ENCODE measurements around the gene PIK3CD.
"Not testable (repeated sequence)": the region's sequence is repeated elsewhere in the genome, so short reads cannot be mapped to it uniquely, and the experiment has no call there.

Gene PIK3CD

DNA sequence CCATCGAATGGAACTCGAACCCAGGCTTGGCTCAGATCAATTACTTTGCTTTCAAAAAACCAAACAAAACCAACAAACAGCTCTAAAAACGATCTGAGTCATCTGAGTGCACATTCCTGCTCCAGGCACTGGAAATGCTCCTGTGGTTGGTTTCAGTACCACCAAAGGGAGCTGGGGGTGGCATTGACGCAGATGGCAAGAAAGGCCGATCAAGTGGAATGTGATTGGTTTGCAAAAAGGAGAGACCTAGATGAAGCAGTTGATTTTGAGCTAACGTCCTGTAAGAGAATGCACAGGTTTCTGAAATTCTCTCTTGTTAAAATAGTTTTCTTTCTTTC lies 39.5 kb downstream of the PIK3CD start:
- DNase-seq: no peak

DNA sequence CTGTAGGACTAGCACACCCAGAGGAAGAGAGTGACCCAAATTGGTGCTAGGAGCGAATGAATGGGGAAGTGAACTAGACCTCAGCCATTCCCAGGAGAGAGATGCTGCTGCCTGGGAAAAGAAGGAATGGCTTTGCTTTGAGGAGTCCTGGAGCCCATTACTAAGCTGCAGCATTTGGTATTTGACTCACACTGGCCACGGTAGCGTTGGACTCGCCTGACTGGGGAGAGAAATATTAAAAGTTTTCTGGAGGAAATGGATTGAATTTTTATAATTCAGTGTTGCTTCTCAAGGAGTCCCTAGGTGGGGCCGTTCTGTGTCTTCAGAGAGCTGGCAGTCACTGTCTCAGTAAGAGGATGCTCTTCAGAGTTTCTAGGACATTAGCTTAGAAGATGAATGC lies 40.2 kb downstream of the PIK3CD start:
- no peak for DNase-seq

DNA sequence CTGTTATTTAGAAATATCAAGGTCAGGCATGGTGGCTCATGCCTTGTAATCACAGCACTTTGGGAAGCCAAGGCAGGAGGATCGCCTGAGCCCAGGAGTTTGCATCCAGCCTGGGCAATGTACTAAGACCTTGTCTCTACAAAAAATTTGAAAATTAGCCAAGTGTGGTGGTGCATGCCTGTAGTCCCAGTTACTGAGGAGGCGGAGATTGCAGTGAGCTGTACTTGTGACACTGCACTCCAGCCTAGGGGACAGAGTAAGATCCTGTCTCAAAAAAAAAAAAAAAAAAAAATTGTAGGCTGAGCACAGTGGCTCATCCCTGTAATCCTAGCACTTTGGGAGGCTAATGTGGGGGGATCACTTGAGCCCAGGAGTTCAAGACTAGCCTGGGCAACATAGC lies 45.3 kb downstream of the PIK3CD start:
- no peak for DNase-seq

DNA sequence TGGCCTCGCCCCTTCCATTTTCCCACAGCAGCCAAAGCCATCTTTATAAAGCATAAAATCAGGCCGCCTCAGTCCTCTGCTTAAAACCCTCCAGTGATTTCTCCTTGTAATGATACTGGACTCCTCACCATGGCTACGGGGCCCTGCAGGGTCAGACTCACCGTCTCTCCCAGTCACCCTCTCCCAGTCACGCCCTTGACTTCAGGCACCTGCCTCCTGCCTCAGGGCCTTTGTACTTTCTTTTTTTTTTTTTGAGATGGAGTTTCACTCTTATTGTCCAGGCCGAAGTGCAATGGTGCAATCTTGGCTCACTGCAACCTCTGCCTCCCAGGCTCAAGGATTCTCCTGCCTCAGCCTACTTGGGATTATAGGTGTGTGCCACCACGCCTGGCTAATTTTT lies 47.8 kb downstream of the PIK3CD start:
- DNase-seq: no peak

DNA sequence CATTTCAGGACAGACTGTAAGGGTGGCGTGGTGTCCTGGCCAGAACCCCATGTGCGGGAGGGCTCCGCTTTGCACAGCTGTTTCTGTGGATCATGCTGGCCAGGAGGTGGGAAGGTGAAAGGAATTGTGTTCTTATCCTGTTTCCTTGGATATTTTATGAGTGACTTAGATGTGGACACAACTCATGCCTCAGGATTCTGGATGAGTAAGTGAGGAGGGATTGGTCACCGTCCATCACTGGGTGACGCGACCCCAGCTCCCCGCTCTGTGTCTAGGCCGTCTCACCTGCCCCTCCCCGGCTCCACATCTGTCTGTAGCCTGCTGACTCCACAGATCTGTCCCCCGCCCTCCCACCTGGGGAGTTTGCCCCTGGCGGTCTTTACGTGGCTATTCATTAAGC lies 48.8 kb downstream of the PIK3CD start:
- DNase-seq: no peak

DNA sequence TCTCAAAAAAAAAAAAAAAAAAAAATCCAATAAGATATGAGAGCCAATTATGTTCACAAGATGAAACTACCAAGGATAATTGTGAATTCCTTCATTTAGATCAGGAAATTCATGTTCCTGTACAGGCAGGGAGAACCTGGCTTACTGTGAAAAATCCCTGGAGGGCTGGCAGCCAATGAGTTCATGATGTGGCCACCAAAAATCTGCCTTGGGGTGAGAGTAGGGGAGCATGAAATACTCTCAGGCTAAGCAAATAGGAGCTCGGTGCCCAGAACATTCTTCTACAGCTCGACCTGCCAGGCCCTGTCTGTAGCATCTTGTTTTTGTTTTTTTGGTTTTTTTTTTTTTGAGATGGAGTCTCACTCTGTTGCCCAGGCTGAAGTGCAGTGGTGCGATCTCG lies 50.1 kb downstream of the PIK3CD start:
- no peak for DNase-seq

DNA sequence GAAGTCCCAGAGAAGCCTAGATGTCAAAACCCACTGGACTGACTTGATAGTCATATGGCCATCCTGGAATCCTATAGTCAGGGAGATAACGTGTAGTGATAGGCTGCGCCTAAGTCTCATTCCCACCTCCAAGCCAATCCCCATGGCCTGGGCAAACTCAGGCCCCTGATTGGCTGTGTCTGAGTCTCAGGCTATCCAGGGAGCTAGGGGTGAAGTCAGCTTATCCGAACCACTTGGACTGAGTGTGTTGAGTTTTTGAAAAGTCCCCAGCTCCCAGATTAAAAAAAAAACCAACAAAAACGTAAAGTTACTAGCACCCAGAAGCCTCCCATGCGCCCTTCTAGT lies 51.6 kb downstream of the PIK3CD start:
- DNase-seq: no peak

DNA sequence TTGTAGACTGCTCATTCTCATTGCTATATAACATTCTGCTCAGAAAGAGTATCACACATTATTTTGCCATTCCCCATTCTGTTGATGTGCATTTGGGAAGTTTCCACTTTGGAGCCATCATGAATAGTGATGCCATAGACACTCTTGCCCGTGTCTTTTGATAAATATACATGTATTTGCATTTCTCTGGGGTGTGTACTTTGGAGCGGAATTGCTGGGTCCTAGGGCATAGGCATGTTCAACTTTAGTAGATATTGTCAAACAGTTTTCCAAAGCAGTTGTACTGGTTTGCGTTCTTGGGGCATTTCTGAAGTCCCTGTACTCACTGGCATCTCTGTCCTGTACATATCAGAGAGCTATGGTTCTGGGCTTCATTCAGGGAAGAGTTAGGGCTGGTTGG lies 52.1 kb downstream of the PIK3CD start:
- DNase-seq: no peak

DNA sequence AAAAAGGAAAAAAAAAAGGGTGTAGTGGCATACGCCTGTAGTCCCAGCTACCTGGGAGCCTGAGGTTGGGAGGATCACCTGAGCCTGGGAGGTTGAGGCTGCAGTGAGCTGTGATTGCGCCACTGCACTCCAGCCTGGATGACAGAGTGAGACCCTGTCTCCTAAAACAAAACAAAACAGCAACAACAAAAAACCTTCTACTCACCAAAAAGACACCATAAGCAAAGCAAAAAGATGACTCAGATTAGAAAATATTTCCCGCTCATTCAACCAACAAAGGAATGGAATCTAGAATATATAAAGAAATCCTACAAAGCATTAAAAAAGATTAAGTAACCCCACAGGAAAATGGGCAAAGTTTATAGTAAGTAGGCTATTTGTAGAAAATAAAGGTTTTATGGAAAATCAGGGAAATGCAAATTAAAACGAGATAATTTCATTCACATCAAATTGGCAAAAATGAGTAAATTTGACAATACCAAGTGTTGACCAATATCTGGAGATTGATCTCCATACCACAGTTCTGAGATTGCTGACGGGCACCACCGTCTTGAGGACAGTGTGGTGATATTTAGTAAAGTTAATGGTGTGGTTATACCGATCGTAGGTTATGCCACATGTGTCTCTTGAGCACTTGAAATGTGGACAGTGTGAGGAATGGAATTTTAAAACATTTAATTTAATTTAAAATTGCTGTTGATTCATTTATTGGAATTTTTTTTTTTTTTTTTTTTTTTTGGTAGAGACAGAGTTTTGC lies 54.0 kb downstream of the PIK3CD start:
- no peak for DNase-seq

DNA sequence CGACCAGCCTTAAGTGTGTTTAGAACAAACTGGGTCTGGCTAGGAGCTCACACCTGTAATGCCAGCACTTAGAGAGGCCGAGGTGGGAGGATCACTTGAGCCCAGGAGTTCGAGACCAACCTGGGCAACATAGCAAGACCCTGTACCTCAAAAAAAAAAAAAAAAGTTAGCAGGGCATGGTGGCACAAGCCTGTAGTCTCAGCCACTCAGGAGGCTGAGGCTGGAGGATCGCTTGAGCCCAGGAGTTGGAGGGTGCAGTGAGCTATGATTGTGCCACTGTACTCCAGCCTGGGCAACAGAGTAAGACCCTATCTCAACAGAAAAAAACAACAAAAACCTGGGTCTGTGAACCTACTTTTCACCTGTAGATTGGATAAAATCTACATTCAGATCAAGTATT lies 54.6 kb downstream of the PIK3CD start:
- DNase-seq: no peak

DNA sequence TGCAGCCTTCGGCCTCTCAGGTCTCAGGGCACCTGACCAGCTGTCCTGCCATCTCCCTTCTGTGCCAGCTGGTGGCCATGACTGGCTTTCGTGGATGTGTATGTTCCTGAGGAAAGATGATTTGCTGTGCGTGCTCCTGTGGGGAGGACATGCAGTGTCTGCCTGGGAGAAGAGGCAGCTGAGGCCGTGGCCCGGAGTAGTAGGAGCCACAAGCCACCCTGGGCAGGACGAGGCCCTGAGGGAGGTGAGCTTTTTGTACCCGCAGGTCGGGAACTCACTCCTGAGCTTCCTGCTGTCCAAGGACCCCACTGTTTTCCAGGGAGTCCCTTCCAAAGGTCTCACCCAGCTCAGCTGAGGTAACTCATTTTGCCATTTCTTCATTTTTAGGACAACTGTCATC lies 58.5 kb downstream of the PIK3CD start:
- no peak for DNase-seq

DNA sequence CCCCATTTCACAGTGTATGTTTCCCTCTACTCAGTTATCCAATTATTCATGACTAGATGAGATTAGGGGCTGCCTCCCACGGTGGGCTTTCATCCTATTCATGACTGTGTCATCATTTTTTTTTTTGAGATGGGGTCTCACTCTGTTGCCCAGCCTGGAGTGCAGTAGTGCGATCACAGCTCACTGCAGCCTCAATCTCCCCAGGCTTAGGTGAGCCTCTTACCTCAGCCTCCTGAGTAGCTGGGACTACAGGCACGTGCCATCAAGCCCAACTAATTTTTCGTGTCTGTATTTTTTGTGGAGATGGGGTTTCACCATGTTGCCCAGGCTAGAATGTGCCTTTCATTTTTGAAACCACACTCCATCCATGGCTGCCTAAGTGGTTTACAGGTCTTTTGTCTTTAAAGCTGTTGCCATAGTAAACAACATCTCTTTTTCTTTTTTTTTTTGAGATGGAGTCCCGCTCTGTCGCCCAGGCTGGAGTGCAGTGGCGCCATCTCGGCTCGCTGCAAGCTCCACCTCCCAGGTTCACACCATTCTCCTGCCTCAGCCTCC lies 60.0 kb downstream of the PIK3CD start:
- no peak for DNase-seq

DNA sequence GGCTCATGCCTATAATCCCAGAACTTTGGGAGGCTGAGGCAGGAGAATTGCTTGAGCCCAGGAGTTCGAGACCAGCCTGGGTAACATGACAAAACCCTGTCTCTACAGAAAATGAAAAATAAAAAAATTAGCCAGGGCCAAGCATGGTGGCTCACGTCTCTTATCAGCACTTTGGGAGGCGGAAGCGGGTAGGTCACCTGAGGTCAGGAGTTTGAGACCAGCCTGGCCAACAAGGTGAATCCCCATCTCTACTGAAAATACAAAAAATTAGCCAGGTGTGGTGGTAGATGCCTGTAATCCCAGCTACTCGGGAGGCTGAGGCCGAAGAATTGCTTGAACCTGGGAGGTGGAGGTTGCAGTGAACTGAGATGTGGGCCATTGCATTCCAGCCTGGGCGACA lies 61.2 kb downstream of the PIK3CD start:
- not testable (repeated sequence) for DNase-seq

DNA sequence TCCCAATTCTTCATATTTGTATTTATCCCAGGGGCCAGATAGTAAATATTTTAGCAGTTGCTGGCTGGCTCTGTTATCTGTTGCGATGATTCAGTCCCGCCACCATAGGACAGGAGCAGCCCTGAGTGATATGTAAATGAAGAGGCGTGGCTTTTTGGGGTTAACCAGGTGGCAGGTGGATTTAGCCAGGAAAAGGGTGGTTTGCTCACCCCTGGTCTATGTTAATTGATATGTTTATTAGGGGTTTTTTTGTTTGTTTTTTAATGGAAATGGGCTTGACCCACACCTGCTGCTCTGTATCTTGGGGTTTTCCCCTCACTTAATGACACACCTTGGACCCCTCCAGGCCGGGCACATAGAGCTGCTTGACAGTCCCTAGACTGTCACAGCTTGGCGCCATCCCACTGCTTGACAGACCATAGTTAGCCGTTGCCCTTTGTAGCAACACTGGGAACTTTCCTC lies 62.8 kb downstream of the PIK3CD start:
- DNase-seq: no peak

DNA sequence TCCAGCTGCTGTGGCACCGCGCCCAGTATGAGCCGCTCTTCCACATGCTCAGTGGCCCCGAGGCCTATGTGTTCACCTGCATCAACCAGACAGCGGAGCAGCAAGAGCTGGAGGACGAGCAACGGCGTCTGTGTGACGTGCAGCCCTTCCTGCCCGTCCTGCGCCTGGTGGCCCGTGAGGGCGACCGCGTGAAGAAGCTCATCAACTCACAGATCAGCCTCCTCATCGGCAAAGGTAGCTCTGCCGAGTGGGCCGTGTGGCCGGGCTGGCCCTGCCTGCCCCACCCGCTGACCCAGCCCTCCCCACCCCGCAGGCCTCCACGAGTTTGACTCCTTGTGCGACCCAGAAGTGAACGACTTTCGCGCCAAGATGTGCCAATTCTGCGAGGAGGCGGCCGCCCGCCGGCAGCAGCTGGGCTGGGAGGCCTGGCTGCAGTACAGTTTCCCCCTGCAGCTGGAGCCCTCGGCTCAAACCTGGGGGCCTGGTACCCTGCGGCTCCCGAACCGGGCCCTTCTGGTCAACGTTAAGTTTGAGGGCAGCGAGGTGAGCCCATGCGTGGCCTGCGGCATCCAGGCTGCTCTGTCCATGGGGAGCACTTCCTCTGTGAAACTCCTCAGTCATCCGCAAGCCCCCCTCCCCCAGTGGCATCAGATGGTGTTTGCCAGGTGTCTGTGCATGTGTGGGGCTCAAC lies 64.2 kb downstream of the PIK3CD start:
- DNase-seq: peak in 1 of 2 experiments; percentile 57

DNA sequence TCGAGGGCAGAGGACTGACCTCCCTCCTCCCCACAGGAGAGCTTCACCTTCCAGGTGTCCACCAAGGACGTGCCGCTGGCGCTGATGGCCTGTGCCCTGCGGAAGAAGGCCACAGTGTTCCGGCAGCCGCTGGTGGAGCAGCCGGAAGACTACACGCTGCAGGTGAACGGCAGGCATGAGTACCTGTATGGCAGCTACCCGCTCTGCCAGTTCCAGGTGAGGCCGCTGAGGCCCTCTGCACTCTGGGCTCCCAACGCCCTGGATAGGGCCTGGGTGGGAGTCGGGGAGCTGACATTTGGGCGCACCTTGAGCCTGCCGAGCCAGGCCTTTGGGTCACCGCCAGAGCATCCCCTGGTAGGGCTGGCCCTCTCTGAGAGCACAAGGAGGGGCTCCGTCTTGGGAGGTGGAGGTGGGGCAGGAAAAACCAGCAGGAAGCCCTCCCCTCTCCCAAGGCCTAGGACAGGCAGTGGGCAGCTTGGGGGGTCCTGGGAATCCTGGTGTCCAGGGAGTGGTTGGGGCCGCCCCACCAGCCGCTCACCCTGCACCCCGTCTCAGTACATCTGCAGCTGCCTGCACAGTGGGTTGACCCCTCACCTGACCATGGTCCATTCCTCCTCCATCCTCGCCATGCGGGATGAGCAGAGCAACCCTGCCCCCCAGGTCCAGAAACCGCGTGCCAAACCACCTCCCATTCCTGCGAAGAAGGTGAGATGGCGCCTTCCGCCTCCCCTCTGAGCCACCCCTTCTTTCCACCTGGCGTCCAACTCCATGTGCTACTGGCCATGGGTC lies 65.1 kb downstream of the PIK3CD start:
- DNase-seq: no peak

DNA sequence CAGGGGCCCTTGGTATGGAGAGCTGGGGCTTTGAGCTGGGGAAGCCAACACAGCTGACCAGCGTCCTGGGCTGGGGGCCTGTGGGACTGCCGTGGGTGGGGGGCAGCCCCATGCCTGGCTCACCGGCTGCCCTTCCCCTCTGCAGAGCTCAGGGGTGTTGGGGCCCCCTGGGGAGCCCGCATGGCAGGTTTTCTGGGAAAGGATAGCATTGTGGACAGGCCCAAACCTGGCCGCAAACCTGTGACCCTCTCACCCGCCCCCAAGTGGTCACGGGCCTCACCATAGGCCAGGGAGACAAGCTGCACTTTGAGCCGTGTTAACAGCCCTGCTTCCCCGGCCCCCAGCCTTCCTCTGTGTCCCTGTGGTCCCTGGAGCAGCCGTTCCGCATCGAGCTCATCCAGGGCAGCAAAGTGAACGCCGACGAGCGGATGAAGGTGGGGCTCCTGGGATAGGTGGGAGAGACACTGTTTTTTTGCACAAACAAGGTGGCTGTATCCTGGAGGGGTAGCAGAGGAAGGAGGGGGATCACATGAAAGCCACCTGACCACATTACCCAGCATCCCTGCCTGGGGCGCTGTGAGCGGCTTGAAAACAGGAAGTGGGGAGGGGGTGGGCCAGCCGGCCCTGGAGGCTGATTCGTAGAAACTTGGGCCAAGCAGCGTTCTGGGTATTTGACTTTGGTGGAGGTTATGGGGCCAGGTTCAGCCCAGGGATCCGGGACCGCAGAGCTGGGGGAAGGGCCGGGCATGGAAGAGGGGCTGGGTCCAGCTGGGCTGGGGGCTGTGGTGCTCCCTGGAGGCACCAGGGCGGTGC lies 65.9 kb downstream of the PIK3CD start:
- no peak for DNase-seq

DNA sequence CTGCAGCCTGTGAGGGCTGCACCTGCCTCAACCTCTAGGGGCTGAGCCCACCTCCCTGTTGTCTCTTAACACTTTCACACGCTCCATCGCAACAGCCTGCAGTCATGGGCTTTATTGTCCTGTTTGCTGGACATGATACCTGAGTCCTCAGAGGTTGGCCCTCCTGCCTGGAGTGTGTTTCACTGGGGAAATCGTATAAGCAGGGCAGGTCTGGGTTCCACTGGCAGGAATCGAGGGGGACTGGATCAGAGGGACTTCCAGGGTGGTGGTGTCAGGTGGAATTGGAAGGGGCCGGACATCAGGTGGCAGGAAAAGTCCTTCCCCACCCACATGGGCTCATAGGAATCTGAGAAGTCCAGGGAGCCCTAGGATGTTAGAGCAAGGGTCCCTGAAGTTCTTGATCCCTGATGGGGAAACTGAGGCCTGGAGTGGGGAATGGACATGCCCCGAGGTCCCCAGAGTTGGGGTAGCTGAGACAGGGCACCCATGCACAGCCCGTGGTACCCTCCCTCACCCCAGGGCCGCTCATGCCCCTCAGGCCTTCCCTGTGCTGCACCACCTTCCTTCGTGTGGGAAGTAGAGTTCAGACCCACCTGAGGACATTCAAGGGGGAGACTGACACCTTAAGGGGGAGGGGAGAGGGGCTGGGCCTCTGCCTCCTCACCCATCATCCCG lies 66.6 kb downstream of the PIK3CD start:
- no peak for DNase-seq

DNA sequence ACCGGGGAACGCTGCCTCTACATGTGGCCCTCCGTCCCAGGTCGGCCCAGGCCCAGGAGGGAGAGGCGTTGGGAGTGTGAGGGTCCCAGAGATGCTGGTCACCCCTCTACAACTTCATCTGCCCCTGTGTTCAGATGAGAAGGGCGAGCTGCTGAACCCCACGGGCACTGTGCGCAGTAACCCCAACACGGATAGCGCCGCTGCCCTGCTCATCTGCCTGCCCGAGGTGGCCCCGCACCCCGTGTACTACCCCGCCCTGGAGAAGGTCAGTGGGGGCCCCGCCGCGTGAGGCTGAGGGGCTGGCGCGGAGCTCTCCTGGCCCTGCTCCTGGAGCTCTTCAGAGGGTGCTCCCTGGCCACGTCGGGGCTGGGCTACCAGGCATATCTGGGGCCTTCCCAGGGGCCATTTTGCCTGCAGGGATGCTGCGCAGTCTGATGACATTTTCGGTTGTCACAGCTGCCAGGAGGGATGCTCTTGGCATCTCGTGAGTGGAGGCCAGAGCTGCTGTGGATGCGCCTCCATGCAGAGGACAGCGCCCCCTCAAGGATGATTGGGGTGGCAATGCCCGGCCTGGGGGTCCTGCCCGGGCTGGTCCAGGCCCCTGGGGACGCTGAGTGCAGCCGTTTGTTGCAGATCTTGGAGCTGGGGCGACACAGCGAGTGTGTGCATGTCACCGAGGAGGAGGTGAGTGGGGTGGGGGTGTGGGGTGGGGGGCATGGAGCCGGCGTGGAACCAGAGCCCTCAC lies 68.6 kb downstream of the PIK3CD start:
- no peak for DNase-seq

DNA sequence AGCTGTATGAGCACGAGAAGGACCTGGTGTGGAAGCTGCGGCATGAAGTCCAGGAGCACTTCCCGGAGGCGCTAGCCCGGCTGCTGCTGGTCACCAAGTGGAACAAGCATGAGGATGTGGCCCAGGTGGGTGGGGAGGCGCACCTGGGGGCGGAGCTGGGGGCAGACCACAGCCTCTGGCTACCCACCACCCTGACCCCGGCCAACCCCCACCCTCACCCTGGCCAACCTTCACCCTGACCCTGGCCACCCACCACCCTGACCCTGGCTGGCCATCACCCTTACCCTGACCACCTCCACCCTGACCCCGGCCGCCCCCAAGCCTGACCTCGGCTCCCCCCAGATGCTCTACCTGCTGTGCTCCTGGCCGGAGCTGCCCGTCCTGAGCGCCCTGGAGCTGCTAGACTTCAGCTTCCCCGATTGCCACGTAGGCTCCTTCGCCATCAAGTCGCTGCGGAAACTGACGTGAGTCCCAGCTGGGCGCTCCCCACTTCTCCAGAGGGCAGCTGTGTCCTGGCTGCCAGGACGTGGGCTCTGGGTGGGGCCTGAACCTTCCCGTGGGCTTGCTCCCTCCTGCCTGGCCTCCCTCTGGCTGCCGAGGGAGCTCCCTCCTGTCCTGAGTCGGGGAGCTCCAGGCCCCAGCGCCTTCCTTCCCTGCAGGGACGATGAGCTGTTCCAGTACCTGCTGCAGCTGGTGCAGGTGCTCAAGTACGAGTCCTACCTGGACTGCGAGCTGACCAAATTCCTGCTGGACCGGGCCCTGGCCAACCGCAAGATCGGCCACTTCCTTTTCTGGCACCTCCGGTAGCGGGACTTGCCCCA lies 69.5 kb downstream of the PIK3CD start:
- DNase-seq: no peak

All from SHP77 (cell line).